ENCODE data around the gene FGF2. TPM values are rescaled to one million over a fixed set of nuclear protein-coding genes. Genes with fewer than 3 reads are reported as not detected.

The FGF2 gene
- total RNA-seq, 1 experiment from 2014 or later: 99.0 TPM

- no peaks in the 10 kb centered on the region for H3K27me3 ChIP-seq (ENCODE audit: insufficient read depth, low read length)
- no peaks in the 10 kb centered on the region; a peak in 1 of 5 replicates for H3K9me3 Mint-ChIP-seq
- no peak overlapping the region for H3K27ac ChIP-seq (ENCODE audit: insufficient read length, low read depth, low read length)
- H3K4me1 ChIP-seq (ENCODE audit: insufficient read depth, low read length): peaks cover 8% of the 10 kb centered on the region; the same call in 1 of the 2 replicates
- no CpG with 5 or more reads among the region's 1 CpG for WGBS (ENCODE audit: extremely low coverage, insufficient read length, low lambda C conversion rate)
- no peak overlapping the region for H3K4me3 Mint-ChIP-seq
- DNase-seq: no peak
- no peaks in the 10 kb centered on the region for H4K20me1 ChIP-seq (ENCODE audit: control insufficient read depth, insufficient read depth, insufficient read length)
- H3K4me1 Mint-ChIP-seq: peaks cover 40 to 44% of the 10 kb centered on the region in 2 experiments
- H3K79me2 ChIP-seq (ENCODE audit: insufficient read depth, low read length): peaks cover 71% of the 10 kb centered on the region
- H2AFZ ChIP-seq (ENCODE audit: low read length): no peak overlapping the region
- H3K4me2 ChIP-seq (ENCODE audit: insufficient read depth, insufficient read length, low read length): no peak overlapping the region
- no peak overlapping the region for H3T11ph ChIP-seq (ENCODE audit: low read length)
- H3K79me1 ChIP-seq (ENCODE audit: insufficient read depth, low read depth, low read length, poor library complexity, severe bottlenecking): peaks cover 6% of the 10 kb centered on the region
- H2BK15ac ChIP-seq (ENCODE audit: low read depth, low read length): no peak overlapping the region
- no peak overlapping the region for H2BK12ac ChIP-seq (ENCODE audit: insufficient read length, low read depth, low read length)
- no peak overlapping the region for H2BK20ac ChIP-seq (ENCODE audit: low read depth, low read length, poor library complexity, severe bottlenecking)
- no peaks in the 10 kb centered on the region for H3K23me2 ChIP-seq (ENCODE audit: insufficient read length, low read depth, low read length, poor library complexity, severe bottlenecking)
- no peak overlapping the region for H2BK5ac ChIP-seq (ENCODE audit: insufficient read length, low read length)
- TF ChIP-seq, protein P1, sequence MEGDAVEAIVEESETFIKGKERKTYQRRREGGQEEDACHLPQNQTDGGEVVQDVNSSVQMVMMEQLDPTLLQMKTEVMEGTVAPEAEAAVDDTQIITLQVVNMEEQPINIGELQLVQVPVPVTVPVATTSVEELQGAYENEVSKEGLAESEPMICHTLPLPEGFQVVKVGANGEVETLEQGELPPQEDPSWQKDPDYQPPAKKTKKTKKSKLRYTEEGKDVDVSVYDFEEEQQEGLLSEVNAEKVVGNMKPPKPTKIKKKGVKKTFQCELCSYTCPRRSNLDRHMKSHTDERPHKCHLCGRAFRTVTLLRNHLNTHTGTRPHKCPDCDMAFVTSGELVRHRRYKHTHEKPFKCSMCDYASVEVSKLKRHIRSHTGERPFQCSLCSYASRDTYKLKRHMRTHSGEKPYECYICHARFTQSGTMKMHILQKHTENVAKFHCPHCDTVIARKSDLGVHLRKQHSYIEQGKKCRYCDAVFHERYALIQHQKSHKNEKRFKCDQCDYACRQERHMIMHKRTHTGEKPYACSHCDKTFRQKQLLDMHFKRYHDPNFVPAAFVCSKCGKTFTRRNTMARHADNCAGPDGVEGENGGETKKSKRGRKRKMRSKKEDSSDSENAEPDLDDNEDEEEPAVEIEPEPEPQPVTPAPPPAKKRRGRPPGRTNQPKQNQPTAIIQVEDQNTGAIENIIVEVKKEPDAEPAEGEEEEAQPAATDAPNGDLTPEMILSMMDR (conservative IDR thresholded peaks at IDR 0.05): no peak
- H2BK120ac ChIP-seq (ENCODE audit: low read depth, low read length, poor library complexity, severe bottlenecking): no peak overlapping the region
- H4K8ac ChIP-seq (replicated peaks; ENCODE audit: insufficient read length, low read depth, low read length): no peak overlapping the region
- H3K14ac ChIP-seq (ENCODE audit: insufficient read depth, low read length): no peak overlapping the region
- H3K27me3 Mint-ChIP-seq (ENCODE audit: low read depth): no peaks in the 10 kb centered on the region
- H3K9ac ChIP-seq (ENCODE audit: extremely low read depth, insufficient read length, low read length): no peak overlapping the region
- H3K18ac ChIP-seq (ENCODE audit: insufficient read length, low read depth, low read length): no peak overlapping the region
- H3K56ac ChIP-seq (ENCODE audit: insufficient read length, low read depth, low read length): no peak overlapping the region
- H3K36me3 Mint-ChIP-seq (ENCODE audit: insufficient read depth in 1 of 3, low read depth in 3 of 3): peaks cover 19 to 52% (median 46%) of the 10 kb centered on the region in 3 experiments
- no peak overlapping the region for H4K91ac ChIP-seq (ENCODE audit: insufficient read length, low read depth, low read length)
- no peak overlapping the region for H3K23ac ChIP-seq (ENCODE audit: insufficient read length, low read depth, low read length)
- H3K4ac ChIP-seq (ENCODE audit: low read depth, low read length): no peak overlapping the region
- no peak overlapping the region for H2AK5ac ChIP-seq (ENCODE audit: insufficient read length, low read length)
- no peaks in the 10 kb centered on the region for H3K9me3 ChIP-seq (ENCODE audit: control insufficient read depth, low read depth, low read length)
- no peak overlapping the region for H4K5ac ChIP-seq (ENCODE audit: insufficient read length, low read depth, low read length)
- H3K27ac Mint-ChIP-seq: peak overlapping the region in 2 of 3 experiments; percentile 59 to 62; a peak in 2 of 7 replicates
Observed at GRCh38 chr4:122838034-122838433, 11.4 kb downstream of the FGF2 start.

Measured in H9 (cell line).